MM.1S (cell line): ENCODE measurements around the gene HBA2.
A peak's percentile ranks its signal among the peaks of the same experiment; 100 is the strongest.

Experiments used
- DNase-seq: peaks from one replicate; pipeline ENCODE4 v3.0.0-alpha.2; 2015
- H2AFZ ChIP-seq: fragments of 300-600 bp; sonication (generic); 2 replicates; pipeline ENCODE4 v1.6.0; 2016; ENCODE audit warnings: antibody characterized with exemption, low read length
- H3F3A ChIP-seq: fragments of 300-600 bp; sonication (generic); 2 replicates; pipeline ENCODE4 v1.6.1; 2016; ENCODE audit warnings: mild to moderate bottlenecking, antibody characterized with exemption, low read length, moderate library complexity, mixed read lengths; ENCODE audit not compliant: insufficient read depth
- H3K27ac ChIP-seq: fragments of 300-600 bp; sonication (generic); 2 replicates; pipeline ENCODE4 v1.5.1; 2016; ENCODE audit warnings: mild to moderate bottlenecking, low read length
- H3K27me3 ChIP-seq: fragments of 300-600 bp; sonication (generic); replicated peaks from 2 replicates; pipeline ENCODE4 v1.6.0; 2016; ENCODE audit warnings: low read length; ENCODE audit not compliant: insufficient read depth
- H3K36me3 ChIP-seq: fragments of 300-600 bp; sonication (generic); replicated peaks from 2 replicates; pipeline ENCODE4 v1.6.1; 2016; ENCODE audit warnings: mild to moderate bottlenecking, low read length, mixed read lengths; ENCODE audit not compliant: insufficient read depth
- H3K4me1 ChIP-seq: fragments of 300-600 bp; sonication (generic); 2 replicates; pipeline ENCODE4 v1.6.1; 2016; ENCODE audit warnings: low read length, mixed read lengths
- H3K4me2 ChIP-seq: fragments of 300-600 bp; sonication (generic); 2 replicates; pipeline ENCODE4 v1.6.0; 2016; ENCODE audit warnings: low read depth, low read length
- H3K4me3 ChIP-seq: fragments of 300-600 bp; sonication (generic); 2 replicates; pipeline ENCODE4 v1.5.1; 2016; ENCODE audit warnings: low read length, mixed read lengths
- H3K79me2 ChIP-seq: fragments of 300-600 bp; sonication (generic); 2 replicates; pipeline ENCODE4 v1.6.1; 2016; ENCODE audit warnings: mixed run types, low read length, mixed read lengths
- H3K9ac ChIP-seq: fragments of 300-600 bp; sonication (generic); 2 replicates; pipeline ENCODE4 v1.6.1; 2016; ENCODE audit warnings: low read length, mixed read lengths
- H3K9me2 ChIP-seq: fragments of 300-600 bp; sonication (generic); replicated peaks from 2 replicates; pipeline ENCODE4 v1.6.1; 2016; ENCODE audit warnings: mild to moderate bottlenecking, low read length, mixed read lengths; ENCODE audit not compliant: insufficient read depth
- H3K9me3 ChIP-seq: fragments of 300-600 bp; sonication (generic); replicated peaks from 2 replicates; pipeline ENCODE4 v1.6.1; 2016; ENCODE audit warnings: mild to moderate bottlenecking, low read length, mixed read lengths; ENCODE audit not compliant: insufficient read depth
- H4K20me1 ChIP-seq: fragments of 300-600 bp; sonication (generic); 2 replicates; pipeline ENCODE4 v1.6.1; 2016; ENCODE audit warnings: mild to moderate bottlenecking, low read length, moderate library complexity, mixed read lengths; ENCODE audit not compliant: insufficient read depth
- CTCF ChIP-seq: fragments of 300-600 bp; sonication (generic); IDR thresholded peaks from 2 replicates; pipeline ENCODE4 v1.5.1; 2016; ENCODE audit warnings: antibody characterized with exemption, low read length, mixed read lengths
- EZH2 ChIP-seq: fragments of 300-600 bp; sonication (generic); optimal IDR thresholded peaks from 2 replicates; pipeline ENCODE3; 2017; ENCODE audit warnings: low read depth, mild to moderate bottlenecking, antibody characterized with exemption, low read length, mixed read lengths
- EZH2phosphoT487 ChIP-seq: fragments of 300-600 bp; sonication (generic); IDR thresholded peaks from 2 replicates; pipeline ENCODE4 v1.6.1; 2018; ENCODE audit warnings: antibody characterized with exemption, low read length

Gene HBA2

GRCh38 chr16:188674-189073 is 16.0 kb downstream of the HBA2 start:
- H3K36me3 ChIP-seq: no peaks in the 10 kb centered on the region
- no peak for DNase-seq
- no peaks in the 10 kb centered on the region for H3F3A ChIP-seq
- no peaks in the 10 kb centered on the region for H3K79me2 ChIP-seq
- no peaks in the 10 kb centered on the region for H3K27me3 ChIP-seq
- H3K4me2 ChIP-seq: no peak overlapping the region
- H3K9ac ChIP-seq: no peak overlapping the region
- H3K27ac ChIP-seq: no peak overlapping the region
- H3K4me3 ChIP-seq: no peak overlapping the region
- no peak overlapping the region for H2AFZ ChIP-seq
- no peaks in the 10 kb centered on the region for H3K4me1 ChIP-seq
- TF ChIP-seq EZH2phosphoT487 (no peak), EZH2 (no peak), CTCF (peak; percentile 25)
- no peaks in the 10 kb centered on the region for H3K9me3 ChIP-seq
- H4K20me1 ChIP-seq: no peaks in the 10 kb centered on the region
- no peaks in the 10 kb centered on the region for H3K9me2 ChIP-seq

- H3K9ac ChIP-seq: no peak overlapping the region
- no peak overlapping the region for H2AFZ ChIP-seq
- H3K27ac ChIP-seq: no peak overlapping the region
- no peak for TF ChIP-seq CTCF
- no peak for TF ChIP-seq EZH2
- no peak for TF ChIP-seq EZH2phosphoT487
- DNase-seq: no peak
- no peak overlapping the region for H3K4me2 ChIP-seq
- H3F3A ChIP-seq: no peaks in the 10 kb centered on the region
- H4K20me1 ChIP-seq: no peaks in the 10 kb centered on the region
- no peaks in the 10 kb centered on the region for H3K79me2 ChIP-seq
- no peaks in the 10 kb centered on the region for H3K4me1 ChIP-seq
- no peaks in the 10 kb centered on the region for H3K9me2 ChIP-seq
- H3K9me3 ChIP-seq: no peaks in the 10 kb centered on the region
- H3K36me3 ChIP-seq: no peaks in the 10 kb centered on the region
- H3K4me3 ChIP-seq: no peak overlapping the region
- no peaks in the 10 kb centered on the region for H3K27me3 ChIP-seq
Observed at GRCh38 chr16:189604-190186, 17.0 kb downstream of the HBA2 start.

GRCh38 chr16:191831-192230 is 19.2 kb downstream of the HBA2 start:
- no peak overlapping the region for H3K9ac ChIP-seq
- TF ChIP-seq EZH2phosphoT487: no peak
- TF ChIP-seq EZH2: no peak
- TF ChIP-seq CTCF: no peak
- H3K36me3 ChIP-seq: no peaks in the 10 kb centered on the region
- H3K4me1 ChIP-seq: no peaks in the 10 kb centered on the region
- no peaks in the 10 kb centered on the region for H3K79me2 ChIP-seq
- no peaks in the 10 kb centered on the region for H4K20me1 ChIP-seq
- no peak for DNase-seq
- H3K9me3 ChIP-seq: no peaks in the 10 kb centered on the region
- no peak overlapping the region for H3K4me2 ChIP-seq
- no peaks in the 10 kb centered on the region for H3K9me2 ChIP-seq
- no peaks in the 10 kb centered on the region for H3K27me3 ChIP-seq
- no peak overlapping the region for H2AFZ ChIP-seq
- H3F3A ChIP-seq: no peaks in the 10 kb centered on the region
- H3K4me3 ChIP-seq: no peak overlapping the region
- H3K27ac ChIP-seq: no peak overlapping the region
